T-helper 2 cell (primary cell): ENCODE results near the gene EHD3.
A peak's percentile ranks its signal among the peaks of the same experiment; 100 is the strongest.

Source experiments
- DNase-seq, 5 experiments: peaks; one replicate each; pipeline versions ENCODE4 v3.0.0 to v3.0.0-alpha.2; 2012 to 2022
- total RNA-seq, 2 donors: gene quantifications; one replicate each; lab custom pipeline; 2026; lab: John Stamatoyannopoulos, UW

Gene EHD3
- total RNA-seq, result 5.6 to 6.3 reads per million in 2 donors

GRCh38 chr2:31233741-31234682, at the start of gene EHD3:
Gene EHD3, plus strand, starts transcription at chr2:31234152. Its CDS starts 470 bp downstream, at chr2:31234622.
- DNase-seq, result peak; percentile 42 to 83 (median 55)

GRCh38 chr2:31187166-31187565, 46.8 kb upstream of the EHD3 start:
- no peak for DNase-seq

- DNase-seq, result no peak
Measured at GRCh38 chr2:31188131-31188530, 45.8 kb upstream of the EHD3 start.

DNA sequence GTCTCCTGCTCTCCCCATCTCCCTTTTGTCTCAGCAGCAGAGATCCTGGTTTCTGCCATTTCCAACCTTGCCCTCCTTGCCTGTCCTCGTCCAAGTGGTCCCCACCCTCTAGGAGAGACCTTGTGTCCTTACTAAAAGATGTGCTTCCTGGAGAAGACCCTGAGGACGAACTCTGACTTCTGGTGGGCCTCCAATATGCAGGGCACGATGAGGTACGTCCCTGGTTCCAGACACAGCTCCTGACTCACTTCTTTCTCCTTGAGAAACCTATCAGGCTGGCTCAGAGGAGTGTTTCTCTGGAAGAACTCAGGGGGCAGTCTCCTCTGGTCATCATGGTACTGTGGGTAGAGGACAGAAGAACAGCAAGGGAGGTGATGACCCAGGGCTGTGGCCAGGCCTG, 44.8 kb upstream of the EHD3 start:
- DNase-seq, result no peak

- no peak for DNase-seq
Measured at GRCh38 chr2:31190188-31190587, 43.8 kb upstream of the EHD3 start.

- no peak for DNase-seq
Measured at GRCh38 chr2:31191931-31192330, 42.0 kb upstream of the EHD3 start.

DNA sequence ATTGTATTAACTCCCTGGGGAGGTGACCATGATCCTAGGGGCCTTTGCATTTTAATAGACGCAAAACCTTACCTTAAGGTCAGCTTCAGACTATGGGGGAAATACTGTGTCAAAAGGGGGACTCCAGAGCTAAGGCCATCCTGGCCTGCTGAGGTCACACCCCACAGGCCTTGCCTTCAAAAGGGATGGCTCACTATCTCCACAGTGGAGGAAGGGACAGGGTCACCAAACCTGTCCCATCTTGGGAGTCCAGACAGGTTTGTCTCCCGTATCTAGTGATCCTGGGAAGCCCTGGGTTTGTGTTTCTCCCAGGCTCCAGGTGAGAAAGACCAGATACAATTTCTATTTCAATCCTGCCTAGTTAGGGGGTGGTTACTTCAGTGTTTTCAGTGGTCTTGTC, 41.6 kb upstream of the EHD3 start:
- no peak for DNase-seq

DNA sequence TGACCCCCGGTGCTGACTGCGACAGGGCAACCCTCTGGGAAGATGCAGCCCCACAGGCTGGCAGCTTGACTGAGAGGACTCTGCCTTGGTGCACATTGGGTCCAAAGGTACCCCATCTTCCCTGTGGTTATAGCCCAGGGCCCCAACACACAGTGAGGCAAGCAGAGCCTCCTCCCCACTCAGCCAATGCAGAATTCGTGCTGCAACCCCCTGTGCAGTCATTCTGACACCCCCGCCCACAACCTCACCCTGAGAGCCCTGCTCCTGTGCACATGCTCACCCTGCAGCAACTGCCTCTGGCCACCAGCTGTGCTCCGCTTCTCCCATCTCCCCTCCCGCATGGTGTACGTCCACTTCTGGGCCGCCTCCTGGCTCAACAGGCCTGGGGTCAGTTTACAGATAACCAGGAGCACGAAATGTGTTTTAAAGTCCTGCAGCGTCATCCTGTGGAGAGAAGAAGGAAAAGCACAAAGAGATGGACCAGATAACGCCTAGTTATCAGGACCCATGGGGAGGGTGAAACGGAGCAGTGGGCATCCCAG, 41.0 kb upstream of the EHD3 start:
- DNase-seq, result no peak

DNA sequence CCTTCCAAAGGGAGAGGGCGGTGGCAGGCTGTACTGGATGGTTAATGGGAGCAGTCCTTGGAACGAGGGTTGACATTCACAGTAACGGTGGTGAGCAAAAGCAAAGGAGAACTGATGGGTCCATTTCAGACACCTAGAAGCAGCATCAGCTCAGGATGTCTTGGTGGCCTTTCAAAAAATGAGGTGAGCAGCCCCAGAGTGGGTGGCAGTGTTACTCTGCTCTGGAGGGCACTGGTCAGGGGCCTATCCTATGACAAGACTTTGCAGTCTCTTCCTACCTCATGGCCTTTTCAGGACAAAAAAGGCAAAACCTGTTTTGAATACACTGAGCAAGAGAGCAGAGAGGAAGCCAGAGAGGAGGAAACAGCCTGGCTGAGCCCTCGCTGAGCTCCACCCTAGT, 40.1 kb upstream of the EHD3 start:
- DNase-seq, result no peak

DNA sequence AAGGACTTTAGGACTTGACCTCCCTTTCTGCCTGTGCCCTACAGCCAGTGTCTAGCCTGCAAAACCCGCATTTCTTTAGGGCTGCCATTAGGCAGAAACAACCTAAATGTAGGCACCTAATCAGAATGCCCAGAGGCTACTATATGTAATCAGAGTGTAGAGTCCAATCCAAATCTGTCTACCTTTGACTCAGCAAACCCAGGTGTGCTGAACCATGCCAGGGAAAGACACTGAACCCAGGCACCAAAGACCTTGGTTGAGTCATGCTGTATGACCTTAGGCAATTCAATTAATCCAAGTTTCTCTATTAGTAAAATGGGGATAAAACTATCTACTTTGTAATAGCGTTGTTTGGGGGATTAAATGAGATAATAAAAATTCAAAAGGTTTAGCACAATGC, 37.3 kb upstream of the EHD3 start:
- DNase-seq, result no peak

- no peak for DNase-seq
Measured at GRCh38 chr2:31197166-31197565, 36.8 kb upstream of the EHD3 start.

DNA sequence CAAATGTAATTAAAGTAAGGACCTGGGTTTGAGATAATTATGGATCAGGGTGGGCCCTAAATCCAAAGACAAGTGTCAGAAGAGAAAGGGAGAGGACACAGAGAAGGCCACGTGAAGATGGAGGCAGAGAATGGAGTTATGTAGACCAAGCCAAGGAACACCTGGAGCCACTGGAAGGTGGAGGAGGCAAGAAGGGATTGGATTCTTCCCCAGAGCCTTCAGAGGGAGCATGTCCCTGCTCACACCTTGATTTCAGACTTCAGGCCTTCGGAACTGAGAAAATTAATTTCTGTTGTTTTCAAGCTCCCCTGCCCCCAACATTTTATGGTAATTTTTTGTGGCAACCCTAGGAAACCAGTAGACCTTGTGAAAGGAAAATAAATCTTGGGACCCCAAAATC, 36.3 kb upstream of the EHD3 start:
- DNase-seq, result no peak

- no peak for DNase-seq
Measured at GRCh38 chr2:31199206-31199605, 34.7 kb upstream of the EHD3 start.

DNA sequence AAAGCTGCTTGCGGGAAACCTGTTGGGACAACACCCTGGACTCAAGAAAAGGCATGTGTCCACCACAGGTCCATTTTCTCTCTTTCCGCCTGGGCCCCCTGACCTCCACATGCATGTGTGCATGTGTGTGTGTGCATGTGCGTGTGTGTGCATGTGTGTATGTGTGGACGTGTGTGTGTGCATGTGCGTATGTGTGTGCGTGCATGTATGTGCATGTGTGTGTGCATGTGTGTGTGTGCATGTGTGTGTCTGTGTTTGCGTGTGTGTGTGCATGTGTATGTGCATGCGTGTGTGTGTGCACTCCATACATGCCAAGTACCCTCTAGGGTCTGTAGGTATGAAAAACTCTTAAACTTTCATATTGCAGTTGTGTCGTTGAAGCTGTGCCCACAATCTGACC, 33.0 kb upstream of the EHD3 start:
- no peak for DNase-seq

- DNase-seq, result no peak
Measured at GRCh38 chr2:31202041-31202440, 31.9 kb upstream of the EHD3 start.

DNA sequence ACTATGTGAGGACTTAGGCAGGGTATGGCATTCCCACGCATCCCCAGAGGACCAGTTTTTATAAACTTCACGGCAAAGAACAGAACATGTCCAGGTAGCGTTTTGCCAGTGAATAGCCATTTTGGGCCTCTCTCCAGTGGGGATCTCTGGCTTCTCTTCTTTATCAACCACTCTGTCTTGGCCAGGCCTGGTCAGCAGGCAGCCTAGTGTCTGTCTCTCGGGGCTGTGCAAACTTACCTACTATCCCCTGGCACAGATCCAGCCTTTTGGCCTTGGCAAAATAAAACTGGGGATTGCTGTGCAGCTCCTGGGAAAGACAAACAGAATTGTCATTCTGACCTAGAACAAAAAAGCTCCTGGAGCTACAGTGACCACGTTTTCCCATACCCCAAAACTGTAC, 31.1 kb upstream of the EHD3 start:
- DNase-seq, result no peak

- DNase-seq, result no peak
Measured at GRCh38 chr2:31203916-31204315, 30.0 kb upstream of the EHD3 start.

DNA sequence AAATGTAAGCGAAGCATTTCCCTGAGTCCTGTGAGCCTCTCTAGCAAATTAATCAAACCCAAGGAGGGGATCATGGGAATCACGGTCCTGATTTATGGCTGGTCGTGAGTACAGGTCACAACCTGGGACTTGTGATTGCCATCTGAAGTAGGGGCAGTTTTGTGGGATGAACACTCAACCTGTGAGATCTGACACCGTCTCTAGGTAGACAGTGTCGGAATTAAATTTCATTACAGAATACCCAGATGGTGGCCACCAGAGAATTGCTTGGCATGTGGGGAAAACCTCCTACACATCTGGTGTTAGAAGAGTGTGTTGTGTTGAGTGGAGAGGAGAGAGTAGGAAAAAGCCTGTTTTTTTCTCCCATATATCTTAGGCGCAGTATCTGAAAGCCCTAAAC, 29.2 kb upstream of the EHD3 start:
- no peak for DNase-seq

GRCh38 chr2:31205186-31205585, 28.8 kb upstream of the EHD3 start:
- DNase-seq, result no peak

- DNase-seq, result no peak
Measured at GRCh38 chr2:31205613-31206012, 28.3 kb upstream of the EHD3 start.

DNA sequence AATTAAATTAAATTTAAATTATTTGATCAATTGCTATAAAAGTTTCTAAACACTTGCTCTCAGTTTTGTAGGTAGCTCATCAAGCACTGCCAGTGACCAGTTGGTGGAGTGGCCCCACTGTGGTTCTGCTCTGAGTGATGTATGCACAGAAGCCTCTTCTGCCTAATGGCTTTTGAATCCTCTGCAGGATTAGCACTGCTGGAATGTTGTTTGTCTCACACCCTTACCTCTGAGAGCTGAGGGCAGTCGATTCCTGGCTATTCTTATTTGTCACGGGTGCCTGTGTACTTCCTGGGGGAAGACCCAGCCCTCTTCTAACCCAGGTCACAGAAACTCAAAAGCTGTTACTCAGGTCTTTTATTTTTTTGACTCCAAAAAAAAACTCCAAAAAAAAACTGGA, 26.2 kb upstream of the EHD3 start:
- DNase-seq, result no peak

GRCh38 chr2:31208240-31208639, 25.7 kb upstream of the EHD3 start:
- DNase-seq, result no peak

GRCh38 chr2:31212659-31213600, 21.0 kb upstream of the EHD3 start:
- DNase-seq, result no peak
